GM23338 (cell line): ENCODE results near the gene TCP11. TPM values are rescaled to one million over a fixed set of nuclear protein-coding genes. Genes with fewer than 3 reads are reported as not detected.

Experiments used
- ATAC-seq: fragments of 200-7000 bp; cut with Tn5 transposase; 3 replicates; pipeline ENCODE4 v1.9.1; 2020
- DNase-seq: peaks from one replicate; pipeline ENCODE4 v3.0.0-alpha.2; 2015; ENCODE audit warnings: low spot score
- H2AFZ ChIP-seq: fragments of 200-600 bp; sonication (generic); 2 replicates; pipeline ENCODE4 v1.8.0; 2016; ENCODE audit warnings: antibody characterized with exemption, mild to moderate bottlenecking, moderate library complexity
- H3F3A ChIP-seq: fragments of 200-600 bp; sonication (generic); replicated peaks from 2 replicates; pipeline ENCODE4 v1.8.0; 2017; ENCODE audit warnings: antibody characterized with exemption, mixed run types, low read depth
- H3K27ac ChIP-seq: fragments of 200-600 bp; sonication (generic); 2 replicates; pipeline ENCODE4 v1.6.1; 2016; ENCODE audit warnings: low read depth
- H3K27me3 ChIP-seq: fragments of 200-600 bp; sonication (generic); 2 replicates; pipeline ENCODE4 v1.8.0; 2016; ENCODE audit warnings: mild to moderate bottlenecking, mixed run types, moderate library complexity; ENCODE audit not compliant: insufficient read depth
- H3K36me3 ChIP-seq: fragments of 200-600 bp; sonication (generic); 2 replicates; pipeline ENCODE4 v1.8.0; 2016; ENCODE audit warnings: mild to moderate bottlenecking; ENCODE audit not compliant: insufficient read depth
- H3K4me1 ChIP-seq: fragments of 200-600 bp; sonication (generic); 2 replicates; pipeline ENCODE4 v1.8.0; 2016; ENCODE audit warnings: mild to moderate bottlenecking, moderate library complexity; ENCODE audit not compliant: insufficient read depth
- H3K4me2 ChIP-seq: fragments of 200-600 bp; sonication (generic); 2 replicates; pipeline ENCODE4 v1.7.1; 2017; ENCODE audit warnings: mixed run types
- H3K4me3 ChIP-seq: fragments of 200-600 bp; sonication (generic); 2 replicates; pipeline ENCODE4 v1.6.1; 2016; ENCODE audit warnings: mixed run types
- H3K79me2 ChIP-seq: fragments of 200-600 bp; sonication (generic); replicated peaks from 2 replicates; pipeline ENCODE4 v1.8.0; 2017; ENCODE audit warnings: mild to moderate bottlenecking; ENCODE audit not compliant: insufficient read depth
- H3K9me2 ChIP-seq: fragments of 200-600 bp; sonication (generic); 2 replicates; pipeline ENCODE4 v1.8.0; 2017; ENCODE audit not compliant: insufficient read depth
- H4K20me1 ChIP-seq: fragments of 200-600 bp; sonication (generic); replicated peaks from 2 replicates; pipeline ENCODE4 v1.8.0; 2017; ENCODE audit warnings: mild to moderate bottlenecking; ENCODE audit not compliant: insufficient read depth
- H3K27ac Mint-ChIP-seq: 2 replicates; pipeline ENCODE4 v1.8.0; 2020; ENCODE audit warnings: inconsistent platforms, mild to moderate bottlenecking, moderate library complexity, mixed read lengths
- H3K27me3 Mint-ChIP-seq: 3 replicates; pipeline ENCODE4 v1.8.0; 2022; ENCODE audit warnings: low read depth, mild to moderate bottlenecking, moderate library complexity, mixed read lengths, inconsistent platforms; ENCODE audit not compliant: insufficient read depth, poor library complexity
- H3K36me3 Mint-ChIP-seq: 3 replicates; pipeline ENCODE4 v1.8.0; 2021; ENCODE audit warnings: low read depth, mild to moderate bottlenecking, inconsistent platforms, moderate library complexity, mixed read lengths
- H3K4me1 Mint-ChIP-seq: 3 replicates; pipeline ENCODE4 v1.8.0; 2020; ENCODE audit warnings: mild to moderate bottlenecking, inconsistent platforms, mixed read lengths
- H3K4me3 Mint-ChIP-seq: 3 replicates; pipeline ENCODE4 v1.8.0; 2021; ENCODE audit warnings: moderate library complexity, mild to moderate bottlenecking, inconsistent platforms, mixed read lengths
- H3K9me3 Mint-ChIP-seq: 3 replicates; pipeline ENCODE4 v1.8.0; 2020; ENCODE audit warnings: moderate library complexity, mild to moderate bottlenecking, inconsistent platforms, mixed read lengths
- CREB1 ChIP-seq: fragments of 250-450 bp; sonication (Bioruptor Pico); IDR thresholded peaks from 2 replicates; pipeline ENCODE4 v1.5.0; 2020; ENCODE audit warnings: low read depth, mild to moderate bottlenecking, moderate library complexity
- ETS1 ChIP-seq: IDR thresholded peaks from 2 replicates; pipeline ENCODE4 v1.6.1; 2016; ENCODE audit warnings: antibody characterized with exemption
- EZH2 ChIP-seq: fragments of 200-600 bp; sonication (generic); IDR thresholded peaks from one replicate; pipeline ENCODE4 v1.8.0; 2017; ENCODE audit warnings: antibody characterized with exemption, mild to moderate bottlenecking, low read depth; ENCODE audit not compliant: unreplicated experiment
- EZH2phosphoT487 ChIP-seq: fragments of 200-600 bp; sonication (generic); IDR thresholded peaks from one replicate; pipeline ENCODE4 v1.8.1; 2018; ENCODE audit warnings: antibody characterized with exemption; ENCODE audit not compliant: unreplicated experiment
- JUNB ChIP-seq: IDR thresholded peaks from one replicate; pipeline ENCODE4 v1.6.1; 2016; ENCODE audit warnings: antibody characterized with exemption; ENCODE audit not compliant: unreplicated experiment
- NANOG ChIP-seq: IDR thresholded peaks from 2 replicates; pipeline ENCODE4 v1.6.1; 2016; ENCODE audit warnings: antibody characterized with exemption, borderline replicate concordance
- POLR2AphosphoS5 ChIP-seq: IDR thresholded peaks from 2 replicates; pipeline ENCODE4 v1.6.1; 2016; ENCODE audit warnings: antibody characterized with exemption, low read depth
- REST ChIP-seq: IDR thresholded peaks from one replicate; pipeline ENCODE4 v1.6.1; 2018; ENCODE audit warnings: antibody characterized with exemption; ENCODE audit not compliant: unreplicated experiment
- ZNF331 ChIP-seq: fragments of 250-450 bp; sonication (Bioruptor Pico); IDR thresholded peaks from 2 replicates; pipeline ENCODE4 v1.5.0; 2020; ENCODE audit warnings: low read depth, mild to moderate bottlenecking, moderate library complexity
- polyA plus RNA-seq: library from polyadenylated mRNA; unstranded; fragments of >200 nt; fragmentation: Nextera tagmentation; extraction: Ambion mirVana; gene quantifications from 2 replicates; pipeline ENCODE4 v1.2.1, GENCODE V29; 2016
- total RNA-seq: library from RNA; depleted of rRNA; stranded (reverse); fragments of >200 nt; shearing (Covaris generic); gene quantifications from 2 replicates; pipeline ENCODE4 v1.2.3, GENCODE V29; 2014
- TF ChIP-seq, protein P1 (sequence below), 2 experiments: fragments of 200-600 bp in 1 of 2; sonication (generic) in 1 of 2; conservative IDR thresholded peaks; 2 replicates each; pipeline versions ENCODE4 v1.5.1 to v1.6.1; 2016 to 2017; ENCODE audit warnings: antibody characterized with exemption in 2 of 2, low read depth in 2 of 2, mild to moderate bottlenecking in 2 of 2, moderate library complexity in 1 of 2

The TCP11 gene
- total and polyA plus RNA-seq, 2 experiments from 2014 or later: not detected

DNA sequence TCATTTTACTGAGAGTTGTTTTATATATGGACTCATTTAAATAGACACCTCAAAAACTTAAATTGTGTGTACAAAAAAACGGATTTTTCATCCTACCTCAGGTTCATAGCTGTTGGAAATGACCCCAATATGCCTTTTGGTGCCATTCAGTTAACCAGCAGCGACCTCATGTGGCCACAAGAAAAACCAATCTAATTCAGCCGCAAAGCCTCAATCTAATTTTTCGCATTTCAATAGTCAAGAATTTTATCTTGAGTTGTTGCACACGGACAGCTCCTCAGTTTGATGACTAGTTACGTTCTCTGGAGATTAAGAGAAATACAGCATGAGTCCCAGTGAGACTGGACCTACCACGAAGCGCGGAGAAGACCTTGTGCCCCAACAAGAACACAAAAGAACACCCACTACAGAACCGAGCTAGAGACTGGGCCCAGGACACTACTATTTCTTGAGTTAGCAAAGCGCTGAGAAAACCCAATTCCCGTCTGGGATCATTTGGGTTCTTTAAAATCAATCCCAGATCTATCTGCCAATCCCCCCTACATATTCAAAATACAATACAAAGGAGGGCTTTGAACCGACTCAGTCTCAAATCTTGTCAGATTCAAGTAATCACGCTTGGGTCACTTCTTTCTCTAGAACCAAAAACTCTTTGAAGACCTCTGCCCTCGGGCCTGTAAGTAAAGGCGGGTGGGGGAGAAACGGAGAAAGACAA, 1.1 kb downstream of the TCP11 start:
- Histone ChIP-seq H3K4me3 (peak overlapping the region; percentile 46), H3K4me2 (peak overlapping the region; percentile 76), H4K20me1 (no peaks in the 10 kb centered on the region), H3K79me2 (no peaks in the 10 kb centered on the region), H3K9me2 (no peaks in the 10 kb centered on the region), H3K27me3 (peaks cover 34% of the 10 kb centered on the region), H2AFZ (peak overlapping the region; percentile 0; the same call in 1 of the 2 replicates), H3F3A (peaks cover 6% of the 10 kb centered on the region), H3K27ac (no peak overlapping the region), H3K36me3 (no peaks in the 10 kb centered on the region), H3K4me1 (peaks cover 7% of the 10 kb centered on the region; the same call in 1 of the 2 replicates)
- Mint-ChIP-seq H3K4me1 (peaks cover 9% of the 10 kb centered on the region), H3K36me3 (no peaks in the 10 kb centered on the region), H3K4me3 (no peak overlapping the region; the same call in 2 of the 3 replicates), H3K27ac (no peak overlapping the region), H3K27me3 (peaks cover 10% of the 10 kb centered on the region), H3K9me3 (no peaks in the 10 kb centered on the region; the same call in 2 of the 3 replicates)
- TF ChIP-seq REST (no peak), ETS1 (no peak), JUNB (no peak), EZH2phosphoT487 (no peak)
- TF ChIP-seq, protein P1, sequence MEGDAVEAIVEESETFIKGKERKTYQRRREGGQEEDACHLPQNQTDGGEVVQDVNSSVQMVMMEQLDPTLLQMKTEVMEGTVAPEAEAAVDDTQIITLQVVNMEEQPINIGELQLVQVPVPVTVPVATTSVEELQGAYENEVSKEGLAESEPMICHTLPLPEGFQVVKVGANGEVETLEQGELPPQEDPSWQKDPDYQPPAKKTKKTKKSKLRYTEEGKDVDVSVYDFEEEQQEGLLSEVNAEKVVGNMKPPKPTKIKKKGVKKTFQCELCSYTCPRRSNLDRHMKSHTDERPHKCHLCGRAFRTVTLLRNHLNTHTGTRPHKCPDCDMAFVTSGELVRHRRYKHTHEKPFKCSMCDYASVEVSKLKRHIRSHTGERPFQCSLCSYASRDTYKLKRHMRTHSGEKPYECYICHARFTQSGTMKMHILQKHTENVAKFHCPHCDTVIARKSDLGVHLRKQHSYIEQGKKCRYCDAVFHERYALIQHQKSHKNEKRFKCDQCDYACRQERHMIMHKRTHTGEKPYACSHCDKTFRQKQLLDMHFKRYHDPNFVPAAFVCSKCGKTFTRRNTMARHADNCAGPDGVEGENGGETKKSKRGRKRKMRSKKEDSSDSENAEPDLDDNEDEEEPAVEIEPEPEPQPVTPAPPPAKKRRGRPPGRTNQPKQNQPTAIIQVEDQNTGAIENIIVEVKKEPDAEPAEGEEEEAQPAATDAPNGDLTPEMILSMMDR (conservative IDR thresholded peaks at IDR 0.05; ENCODE audit: low read depth in 2 of 2): peak; percentile 90 to 96
- DNase-seq (peak; percentile 74), ATAC-seq (peak; percentile 21)

DNA sequence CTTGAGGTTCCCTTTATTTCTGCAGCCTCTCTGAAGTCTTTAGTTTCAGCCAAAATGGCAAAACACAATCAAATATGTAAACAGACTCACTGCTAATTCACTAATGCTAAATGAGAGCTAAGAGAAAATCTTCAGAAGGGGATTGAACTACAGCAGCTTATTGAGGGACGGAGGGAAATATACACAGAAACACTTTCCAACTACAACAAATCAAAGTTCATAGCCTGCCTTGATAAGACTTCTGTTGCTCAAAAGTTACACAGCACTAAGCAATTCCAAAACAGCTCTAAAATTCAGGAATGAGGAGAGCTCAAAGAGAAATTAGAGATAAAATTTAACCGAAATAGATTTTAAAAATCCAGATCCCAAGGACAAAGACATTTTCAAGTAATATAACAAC, 1.7 kb downstream of the TCP11 start:
- no peak overlapping the region for H3K27ac Mint-ChIP-seq
- TF ChIP-seq NANOG (no peak), JUNB (no peak), CREB1 (CRISPR knock-in tag) (no peak), ETS1 (no peak), POLR2AphosphoS5 (no peak), ZNF331 (CRISPR knock-in tag) (no peak), EZH2phosphoT487 (no peak), EZH2 (no peak)
- TF ChIP-seq, protein P1 (conservative IDR thresholded peaks at IDR 0.05; ENCODE audit: low read depth in 2 of 2): no peak

More for the DNA sequence above, 1.7 kb downstream of the TCP11 start:
- peaks cover 9% of the 10 kb centered on the region for H3K4me1 Mint-ChIP-seq
- Histone ChIP-seq H3K9me2 (no peaks in the 10 kb centered on the region), H3K4me1 (peaks cover 7% of the 10 kb centered on the region; the same call in 1 of the 2 replicates), H3K36me3 (no peaks in the 10 kb centered on the region), H3K4me3 (no peak overlapping the region), H3K27me3 (peaks cover 34% of the 10 kb centered on the region), H4K20me1 (no peaks in the 10 kb centered on the region), H3F3A (peaks cover 6% of the 10 kb centered on the region), H2AFZ (no peak overlapping the region), H3K79me2 (no peaks in the 10 kb centered on the region), H3K27ac (no peak overlapping the region), H3K4me2 (no peak overlapping the region)
- ATAC-seq (no peak), DNase-seq (no peak)
- peaks cover 10% of the 10 kb centered on the region for H3K27me3 Mint-ChIP-seq
- no peaks in the 10 kb centered on the region for H3K36me3 Mint-ChIP-seq
- H3K9me3 Mint-ChIP-seq: no peaks in the 10 kb centered on the region; the same call in 2 of the 3 replicates
- H3K4me3 Mint-ChIP-seq: no peak overlapping the region
